Posterior vena cava (tissue), 2 donors: Measurements from ENCODE around the gene SOS2. TPM values are rescaled to one million over a fixed set of nuclear protein-coding genes. Genes with fewer than 3 reads are reported as not detected.
"Not testable (repeated sequence)": the region's sequence is repeated elsewhere in the genome, so short reads cannot be mapped to it uniquely, and the experiment has no call there.

Experiments used
- DNase-seq: peaks from one replicate; pipeline ENCODE4 v3.0.0-alpha.2; 2020; ENCODE audit warnings: low spot score
- intact Hi-C, 2 donors: fragments of 100-400 bp; cut with DNase I; formaldehyde crosslinking; loops; one replicate each; pipeline versions ENCODE4 v1.14.1 to v1.14.2; 2022 to 2023
- total RNA-seq, 2 donors: library from RNA; stranded (reverse); fragmentation: NEBNext Ultra II Directional; extraction: Animal tissue kit (Norgen Biotek cat#: 25700); gene quantifications; one replicate each; pipeline ENCODE4 v1.2.1, GENCODE V29; 2021
- donor health status: DM: yes; HTN: yes; CAD: no.
- donor health status: DM: yes; HTN: yes; CAD: no.

Gene SOS2
- total RNA-seq, 2 donors from 2014 or later: 41.2 to 43.8 TPM

DNA sequence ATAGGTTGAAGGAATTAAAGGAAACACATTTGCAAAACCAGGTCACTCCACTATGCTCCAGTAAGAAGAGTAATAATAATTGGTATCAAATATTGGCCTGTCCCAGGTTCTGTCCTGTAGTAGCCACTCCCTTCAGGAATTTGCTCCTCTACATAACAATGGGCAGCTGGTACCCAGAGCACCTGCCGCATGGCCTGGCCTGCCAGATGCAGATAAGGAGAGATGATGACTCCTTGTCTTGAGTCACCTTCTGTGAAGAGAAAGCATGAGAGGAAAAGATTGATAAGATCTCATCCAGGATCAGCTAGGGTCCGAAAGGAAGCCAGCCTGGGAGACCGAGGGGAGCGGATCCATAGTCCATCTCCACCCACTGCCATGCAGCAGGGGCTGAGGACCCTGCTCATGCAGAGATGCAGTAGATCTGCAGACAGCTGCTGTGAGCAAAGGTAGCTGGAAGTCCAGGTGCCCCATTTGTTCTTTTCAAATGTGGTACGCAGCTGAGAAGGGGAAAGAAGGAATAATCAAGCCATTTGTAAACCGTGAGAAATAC is 139.3 kb downstream of the SOS2 start:
- intact Hi-C loops: no loop called here
- DNase-seq: no peak

- DNase-seq: no peak
- intact Hi-C loops: no loop called here
Observed at GRCh38 chr14:50091240-50091913, 140.0 kb downstream of the SOS2 start.

GRCh38 chr14:50089208-50089607 is 142.2 kb downstream of the SOS2 start:
- no peak for DNase-seq
- intact Hi-C loops: loop anchor here in 1 of 2 donors (10.0 kb wide), 1 partner anchor 204 kb away; no protein-coding TSS in a partner anchor

- no peak for DNase-seq
- intact Hi-C loops: loop anchor here in 1 of 2 donors (10.0 kb wide), 1 partner anchor 204 kb away; no protein-coding TSS in a partner anchor
Observed at GRCh38 chr14:50088731-50089130, 142.6 kb downstream of the SOS2 start.

DNA sequence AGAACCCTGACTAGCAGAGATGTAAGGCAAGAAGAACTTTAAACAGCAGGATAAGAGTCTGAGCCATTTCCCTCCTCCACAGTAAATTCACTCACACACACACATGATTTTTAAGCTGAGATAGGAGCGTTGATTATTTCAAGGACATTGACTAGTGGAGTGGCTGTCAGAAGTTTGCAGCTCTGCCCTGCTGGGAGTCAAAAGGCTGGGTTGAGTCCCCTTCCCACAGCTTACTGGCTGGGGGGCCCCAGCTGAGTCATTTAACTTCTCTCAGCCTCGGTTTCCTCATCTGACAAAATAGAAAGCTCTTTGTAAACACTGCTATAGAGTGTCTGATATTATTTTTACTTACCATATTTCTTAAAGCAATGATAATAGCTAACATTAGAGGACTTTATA is 143.3 kb downstream of the SOS2 start:
- DNase-seq: no peak
- intact Hi-C loops: loop anchor here in 1 of 2 donors (10.0 kb wide), 1 partner anchor 203 kb away; no protein-coding TSS in a partner anchor

GRCh38 chr14:50087341-50088116 is 143.8 kb downstream of the SOS2 start:
- intact Hi-C loops: loop anchor here in 1 of 2 donors (10.0 kb wide), 1 partner anchor 203 kb away; no protein-coding TSS in a partner anchor
- no peak for DNase-seq

GRCh38 chr14:50086321-50086711 is 145.1 kb downstream of the SOS2 start:
- DNase-seq: no peak
- intact Hi-C loops: loop anchor here in 1 of 2 donors (10.0 kb wide), 1 partner anchor 202 kb away; no protein-coding TSS in a partner anchor

GRCh38 chr14:50085570-50086320 is 145.6 kb downstream of the SOS2 start:
- DNase-seq: no peak
- intact Hi-C loops: loop anchor here in 1 of 2 donors (10.0 kb wide), 1 partner anchor 201 kb away; no protein-coding TSS in a partner anchor

DNA sequence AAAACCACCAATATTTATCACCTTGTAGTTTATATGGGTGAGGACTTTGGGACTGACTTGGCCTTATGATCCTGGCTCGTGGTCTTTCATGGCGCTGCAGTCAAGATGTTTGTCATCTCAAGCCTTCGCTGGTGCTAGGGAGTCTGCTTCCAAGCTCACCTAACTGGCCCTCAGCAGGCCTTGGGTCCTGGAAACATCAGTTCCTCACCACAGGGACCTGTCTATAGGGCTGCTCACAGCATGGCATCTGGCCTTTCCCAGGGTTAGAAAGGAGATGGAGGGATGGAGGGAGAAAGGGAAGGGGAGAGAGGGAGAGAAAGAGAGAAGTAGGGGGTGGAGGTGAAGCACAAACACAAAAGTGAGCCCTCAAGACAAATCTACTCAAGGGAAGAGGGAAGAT is 146.7 kb downstream of the SOS2 start:
- intact Hi-C loops: loop anchor here in 1 of 2 donors (10.0 kb wide), 1 partner anchor 200 kb away; no protein-coding TSS in a partner anchor
- no peak for DNase-seq

DNA sequence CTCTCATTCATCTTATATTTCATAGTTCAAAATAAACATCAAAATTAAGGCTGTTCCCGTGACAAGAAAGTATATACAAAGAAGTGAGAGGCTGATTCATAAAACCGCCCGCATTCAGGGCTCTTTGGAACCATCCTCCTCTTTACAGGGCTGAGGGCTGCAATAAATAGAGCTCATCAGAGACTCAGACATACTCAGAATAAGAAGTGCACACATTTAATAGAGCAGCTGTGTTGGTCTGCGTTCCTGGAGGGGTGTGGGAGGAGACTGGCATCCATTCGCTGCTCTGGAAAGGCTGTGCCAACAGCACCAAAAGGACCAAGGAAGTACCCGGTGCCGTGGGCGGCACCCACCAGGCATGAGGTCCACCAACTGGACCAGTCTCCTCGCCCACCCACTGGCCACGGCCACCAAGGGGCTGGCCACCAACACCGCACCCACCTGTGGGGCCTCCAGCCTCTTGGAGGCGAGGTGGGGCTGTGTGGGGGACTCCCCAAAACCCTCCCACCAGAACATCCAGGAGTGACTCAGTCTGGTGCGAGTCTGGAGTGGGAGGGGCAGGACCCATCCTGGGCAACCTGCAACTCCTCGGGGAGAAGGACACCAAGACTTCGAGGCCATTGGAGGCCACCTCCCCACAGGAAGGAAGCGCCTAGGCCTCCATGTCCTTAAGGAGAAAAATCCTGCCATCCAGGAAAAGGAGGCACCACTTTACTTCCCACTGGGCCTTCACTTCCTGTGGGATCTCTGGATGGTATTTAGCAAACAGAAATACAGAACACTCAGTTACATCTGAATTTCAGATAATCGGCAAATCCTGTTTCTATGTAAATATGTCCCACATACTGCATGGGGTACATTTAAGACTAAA is 147.7 kb downstream of the SOS2 start:
- DNase-seq: no peak
- intact Hi-C loops: loop anchor here in 1 of 2 donors (10.0 kb wide), 1 partner anchor 199 kb away; no protein-coding TSS in a partner anchor

- no peak for DNase-seq
- intact Hi-C loops: loop anchor here in 1 of 2 donors (10.0 kb wide), 1 partner anchor 198 kb away; no protein-coding TSS in a partner anchor
Observed at GRCh38 chr14:50082784-50083466, 148.5 kb downstream of the SOS2 start.

- no peak for DNase-seq
- intact Hi-C loops: loop anchor here in 1 of 2 donors (10.0 kb wide), 1 partner anchor 198 kb away; no protein-coding TSS in a partner anchor
Observed at GRCh38 chr14:50082308-50082742, 149.1 kb downstream of the SOS2 start.

- DNase-seq, intact Hi-C loops: not testable (repeated sequence)
Observed at GRCh38 chr14:50079103-50079502, 152.3 kb downstream of the SOS2 start.

- intact Hi-C loops, DNase-seq: not testable (repeated sequence)
Observed at GRCh38 chr14:50073663-50074062, 157.7 kb downstream of the SOS2 start.

- DNase-seq: no peak
- intact Hi-C loops: no loop called here
Observed at GRCh38 chr14:50072395-50072794, 159.0 kb downstream of the SOS2 start.

GRCh38 chr14:50070840-50071548 is 160.4 kb downstream of the SOS2 start:
- intact Hi-C loops: no loop called here

GRCh38 chr14:50070230-50070629 is 161.1 kb downstream of the SOS2 start:
- no peak for DNase-seq
- intact Hi-C loops: no loop called here

More at GRCh38 chr14:50070840-50071548, 160.4 kb downstream of the SOS2 start:
- no peak for DNase-seq
